ENCODE measurements around the gene KIF3B.

GRCh38 chr20:32231245-32231644 is 46.2 kb upstream of the KIF3B start:
- TF ChIP-seq CTCF (IDR thresholded peaks at IDR 0.05 in 4 of 5, conservative IDR thresholded peaks at IDR 0.05 in 1 of 5) (no peak), POLR2A (IDR thresholded peaks at IDR 0.05) (no peak)
